ENCODE data around the gene SERPINB12. TPM values are rescaled to one million over a fixed set of nuclear protein-coding genes. Genes with fewer than 3 reads are reported as not detected.

The SERPINB12 gene
- total and polyA plus RNA-seq, 2 of the 13 experiments (the other 11 are each of a cell fraction or from before 2014, with no cell fraction given) = not detected

DNA sequence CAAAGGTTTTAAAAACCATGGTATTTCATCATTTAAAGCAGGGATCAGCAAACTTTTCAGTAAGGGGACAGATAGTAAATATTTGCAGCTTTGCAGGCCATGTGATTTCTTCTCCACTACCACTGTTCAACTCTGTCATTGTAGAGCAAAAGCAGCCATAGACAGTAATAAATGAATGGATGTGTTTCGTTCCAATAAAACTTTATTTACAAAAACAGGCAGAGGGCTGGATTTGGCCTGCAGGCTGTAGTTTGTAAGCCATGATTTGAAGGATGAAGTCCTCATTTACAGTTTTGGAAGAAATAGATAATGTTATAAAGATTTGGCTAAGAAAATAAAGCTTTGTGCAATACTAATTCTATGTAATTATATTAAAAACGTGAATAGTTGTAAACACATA, 1.8 kb downstream of the SERPINB12 start:
- Histone ChIP-seq H3K27me3 (ENCODE audit: control insufficient read depth in 1 of 2, insufficient read depth in 2 of 2, low read length in 2 of 2) (no peaks in the 10 kb centered on the region), H3K4me3 (replicated peaks in 1 of 3; ENCODE audit: insufficient read depth in 1 of 3, low read depth in 2 of 3, low read length in 3 of 3) (no peak overlapping the region), H3K4me1 (ENCODE audit: insufficient read depth, low read length) (no peaks in the 10 kb centered on the region), H3K9me3 (ENCODE audit: low read length) (no peaks in the 10 kb centered on the region), H3K27ac (ENCODE audit: extremely low read length, insufficient read depth, low read length) (no peak overlapping the region), H3K79me2 (ENCODE audit: insufficient read depth, low read length) (no peaks in the 10 kb centered on the region), H3K9ac (ENCODE audit: insufficient read depth, low read depth, low read length) (no peak overlapping the region), H4K20me1 (ENCODE audit: insufficient read depth, low read length) (no peaks in the 10 kb centered on the region), H3K36me3 (replicated peaks in 1 of 2; ENCODE audit: control insufficient read depth in 1 of 2, insufficient read depth in 2 of 2, low read length in 2 of 2) (no peaks in the 10 kb centered on the region), H3K4me2 (ENCODE audit: low read depth, low read length) (no peak overlapping the region), H2AFZ (ENCODE audit: low read length) (no peak overlapping the region)
- ATAC-seq (no peak), DNase-seq (ENCODE audit: low spot score) (no peak), FAIRE-seq (no peak)
- intact Hi-C loops (cut with micrococcal nuclease; ENCODE audit: unreplicated experiment) (no loop called here), in situ Hi-C loops (cut with HindIII; ENCODE audit: extremely low pct_ligation_motif_present, low pct_unique_long_range_greater_than_20kb) (no loop called here)
- WGBS (ENCODE audit: low lambda C conversion rate) = 2% methylated on average over 2 of the region's 2 CpGs
- TF ChIP-seq SALL2 (CRISPR knock-in tag; IDR thresholded peaks at IDR 0.05) (no peak), CHD4 (IDR thresholded peaks at IDR 0.05; ENCODE audit: borderline replicate concordance, low read length) (no peak), ZNF607 (CRISPR knock-in tag; IDR thresholded peaks at IDR 0.05; ENCODE audit: borderline replicate concordance) (no peak), SMAD9 (CRISPR knock-in tag; IDR thresholded peaks at IDR 0.05) (no peak), RNF219 (CRISPR knock-in tag; IDR thresholded peaks at IDR 0.05) (no peak)
- TF ChIP-seq, protein P1, sequence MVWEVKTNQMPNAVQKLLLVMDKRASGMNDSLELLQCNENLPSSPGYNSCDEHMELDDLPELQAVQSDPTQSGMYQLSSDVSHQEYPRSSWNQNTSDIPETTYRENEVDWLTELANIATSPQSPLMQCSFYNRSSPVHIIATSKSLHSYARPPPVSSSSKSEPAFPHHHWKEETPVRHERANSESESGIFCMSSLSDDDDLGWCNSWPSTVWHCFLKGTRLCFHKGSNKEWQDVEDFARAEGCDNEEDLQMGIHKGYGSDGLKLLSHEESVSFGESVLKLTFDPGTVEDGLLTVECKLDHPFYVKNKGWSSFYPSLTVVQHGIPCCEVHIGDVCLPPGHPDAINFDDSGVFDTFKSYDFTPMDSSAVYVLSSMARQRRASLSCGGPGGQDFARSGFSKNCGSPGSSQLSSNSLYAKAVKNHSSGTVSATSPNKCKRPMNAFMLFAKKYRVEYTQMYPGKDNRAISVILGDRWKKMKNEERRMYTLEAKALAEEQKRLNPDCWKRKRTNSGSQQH (CRISPR knock-in tag; IDR thresholded peaks at IDR 0.05; ENCODE audit: low read depth) = no peak
- CTCF ChIA-PET (ENCODE audit: low intra/inter-chr PET ratio, low total read pairs) = no interaction called here
- POLR2A ChIA-PET = no interaction called here
- BruUV-seq (replicated peaks) = no TSS peak

All from HepG2 (cell line).